GM18526 (cell line): Measurements from ENCODE around the gene FAM193A.

Experiments
- POLR2A ChIP-seq: IDR thresholded peaks from 3 replicates; pipeline ENCODE4 v1.6.1; 2011; ENCODE audit not compliant: insufficient read length; ENCODE audit errors: extremely low read depth

FAM193A gene

GRCh38 chr4:2688697-2689096 is 152.2 kb downstream of the FAM193A start:
- TF ChIP-seq POLR2A = no peak

GRCh38 chr4:2689114-2689513 is 152.7 kb downstream of the FAM193A start:
- no peak for TF ChIP-seq POLR2A

- TF ChIP-seq POLR2A = no peak
These were observed 153.6 kb downstream of the FAM193A start for GRCh38 chr4:2689825-2690700.

- no peak for TF ChIP-seq POLR2A
These were observed 154.9 kb downstream of the FAM193A start for GRCh38 chr4:2691313-2691712.

GRCh38 chr4:2691952-2692435 is 155.5 kb downstream of the FAM193A start:
- TF ChIP-seq POLR2A = no peak

GRCh38 chr4:2694691-2695090 is 158.2 kb downstream of the FAM193A start:
- no peak for TF ChIP-seq POLR2A

GRCh38 chr4:2695346-2696060 is 159.1 kb downstream of the FAM193A start:
- TF ChIP-seq POLR2A = no peak

- no peak for TF ChIP-seq POLR2A
These were observed 160.0 kb downstream of the FAM193A start for GRCh38 chr4:2696423-2696822.

GRCh38 chr4:2697995-2698414 is 161.6 kb downstream of the FAM193A start:
- no peak for TF ChIP-seq POLR2A

- TF ChIP-seq POLR2A = no peak
These were observed 162.1 kb downstream of the FAM193A start for GRCh38 chr4:2698504-2698903.

GRCh38 chr4:2698951-2699505 is 162.6 kb downstream of the FAM193A start:
- TF ChIP-seq POLR2A = no peak

- no peak for TF ChIP-seq POLR2A
These were observed 163.1 kb downstream of the FAM193A start for GRCh38 chr4:2699534-2699933.

- no peak for TF ChIP-seq POLR2A
These were observed 163.6 kb downstream of the FAM193A start for GRCh38 chr4:2700031-2700430.

GRCh38 chr4:2702361-2702760 is 165.9 kb downstream of the FAM193A start:
- TF ChIP-seq POLR2A = no peak

- TF ChIP-seq POLR2A = no peak
These were observed 166.3 kb downstream of the FAM193A start for GRCh38 chr4:2702770-2703169.
